ENCODE data around the gene MBD3. TPM values are rescaled to one million over a fixed set of nuclear protein-coding genes. Genes with fewer than 3 reads are reported as not detected.

MBD3 gene
- total RNA-seq, 1 experiment from 2014 or later, result 128 TPM

DNA sequence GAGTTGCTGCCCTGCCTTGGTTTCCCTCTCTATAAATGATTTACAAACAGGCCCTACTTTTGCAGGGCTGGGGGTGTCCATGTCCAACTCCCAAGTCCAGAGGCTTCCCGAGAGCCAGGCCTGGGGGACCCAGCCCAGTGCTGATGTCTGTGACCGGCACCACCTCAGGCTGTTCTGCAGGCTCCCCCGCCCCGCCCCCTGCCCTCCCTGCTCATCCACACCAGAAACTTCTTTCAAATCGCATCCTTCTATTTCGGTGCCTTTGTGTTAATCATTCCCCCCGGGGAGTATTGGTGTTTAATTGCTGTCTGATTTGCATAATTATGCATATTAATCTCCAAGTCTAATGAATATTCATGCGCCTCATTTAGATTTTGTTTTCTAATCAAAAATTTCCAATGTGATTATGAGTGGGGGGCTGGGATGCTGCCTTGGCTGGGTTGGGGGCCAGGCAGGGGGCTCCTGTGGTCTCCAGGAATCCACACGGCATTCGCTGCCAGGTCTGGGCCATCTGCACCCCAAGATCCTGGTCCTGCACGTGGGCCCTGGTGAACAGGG is 40.7 kb upstream of the MBD3 start:
- no peak overlapping the region for H3K27ac ChIP-seq (ENCODE audit: insufficient read length, low read depth, low read length)
- H2BK12ac ChIP-seq (ENCODE audit: insufficient read length, low read depth, low read length), result no peak overlapping the region
- TF ChIP-seq, protein P1, sequence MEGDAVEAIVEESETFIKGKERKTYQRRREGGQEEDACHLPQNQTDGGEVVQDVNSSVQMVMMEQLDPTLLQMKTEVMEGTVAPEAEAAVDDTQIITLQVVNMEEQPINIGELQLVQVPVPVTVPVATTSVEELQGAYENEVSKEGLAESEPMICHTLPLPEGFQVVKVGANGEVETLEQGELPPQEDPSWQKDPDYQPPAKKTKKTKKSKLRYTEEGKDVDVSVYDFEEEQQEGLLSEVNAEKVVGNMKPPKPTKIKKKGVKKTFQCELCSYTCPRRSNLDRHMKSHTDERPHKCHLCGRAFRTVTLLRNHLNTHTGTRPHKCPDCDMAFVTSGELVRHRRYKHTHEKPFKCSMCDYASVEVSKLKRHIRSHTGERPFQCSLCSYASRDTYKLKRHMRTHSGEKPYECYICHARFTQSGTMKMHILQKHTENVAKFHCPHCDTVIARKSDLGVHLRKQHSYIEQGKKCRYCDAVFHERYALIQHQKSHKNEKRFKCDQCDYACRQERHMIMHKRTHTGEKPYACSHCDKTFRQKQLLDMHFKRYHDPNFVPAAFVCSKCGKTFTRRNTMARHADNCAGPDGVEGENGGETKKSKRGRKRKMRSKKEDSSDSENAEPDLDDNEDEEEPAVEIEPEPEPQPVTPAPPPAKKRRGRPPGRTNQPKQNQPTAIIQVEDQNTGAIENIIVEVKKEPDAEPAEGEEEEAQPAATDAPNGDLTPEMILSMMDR (conservative IDR thresholded peaks at IDR 0.05), result no peak
- H2AFZ ChIP-seq (ENCODE audit: low read length), result no peak overlapping the region
- Mint-ChIP-seq H3K27ac (no peak overlapping the region), H3K9me3 (peaks cover 0 to 3% of the 10 kb centered on the region in 2 experiments; a peak in 1 of 5 replicates), H3K36me3 (ENCODE audit: insufficient read depth in 1 of 3, low read depth in 3 of 3) (peaks cover 34 to 63% (median 58%) of the 10 kb centered on the region in 3 experiments), H3K4me3 (no peak overlapping the region), H3K4me1 (no peaks in the 10 kb centered on the region), H3K27me3 (ENCODE audit: low read depth) (no peaks in the 10 kb centered on the region)
- H3T11ph ChIP-seq (ENCODE audit: low read length), result no peak overlapping the region
- no peak overlapping the region for H4K91ac ChIP-seq (ENCODE audit: insufficient read length, low read depth, low read length)
- H3K4ac ChIP-seq (ENCODE audit: low read depth, low read length), result no peak overlapping the region
- no peaks in the 10 kb centered on the region for H3K23me2 ChIP-seq (ENCODE audit: insufficient read length, low read depth, low read length, poor library complexity, severe bottlenecking)
- no peak overlapping the region for H2BK15ac ChIP-seq (ENCODE audit: low read depth, low read length)
- no peaks in the 10 kb centered on the region for H4K20me1 ChIP-seq (ENCODE audit: control insufficient read depth, insufficient read depth, insufficient read length)
- H3K9me3 ChIP-seq (ENCODE audit: control insufficient read depth, low read depth, low read length), result no peaks in the 10 kb centered on the region
- no peaks in the 10 kb centered on the region for H3K27me3 ChIP-seq (ENCODE audit: insufficient read depth, low read length)
- H2BK120ac ChIP-seq (ENCODE audit: low read depth, low read length, poor library complexity, severe bottlenecking), result no peak overlapping the region
- no peaks in the 10 kb centered on the region for H3K4me1 ChIP-seq (ENCODE audit: insufficient read depth, low read length)
- no peak overlapping the region for H3K23ac ChIP-seq (ENCODE audit: insufficient read length, low read depth, low read length)
- no peak overlapping the region for H3K56ac ChIP-seq (ENCODE audit: insufficient read length, low read depth, low read length)
- H3K18ac ChIP-seq (ENCODE audit: insufficient read length, low read depth, low read length), result no peak overlapping the region
- no peak overlapping the region for H4K8ac ChIP-seq (replicated peaks; ENCODE audit: insufficient read length, low read depth, low read length)
- peaks cover 13% of the 10 kb centered on the region for H3K79me1 ChIP-seq (ENCODE audit: insufficient read depth, low read depth, low read length, poor library complexity, severe bottlenecking)
- WGBS (ENCODE audit: extremely low coverage, insufficient read length, low lambda C conversion rate), result no CpG with 5 or more reads among the region's 11 CpGs
- no peak overlapping the region for H4K5ac ChIP-seq (ENCODE audit: insufficient read length, low read depth, low read length)
- peaks cover 2% of the 10 kb centered on the region; the same call in 1 of the 2 replicates for H3K79me2 ChIP-seq (ENCODE audit: insufficient read depth, low read length)
- H3K9ac ChIP-seq (ENCODE audit: extremely low read depth, insufficient read length, low read length), result no peak overlapping the region
- no peak overlapping the region for H3K4me2 ChIP-seq (ENCODE audit: insufficient read depth, insufficient read length, low read length)
- H2AK5ac ChIP-seq (ENCODE audit: insufficient read length, low read length), result no peak overlapping the region
- no peak overlapping the region for H3K14ac ChIP-seq (ENCODE audit: insufficient read depth, low read length)
- H2BK20ac ChIP-seq (ENCODE audit: low read depth, low read length, poor library complexity, severe bottlenecking), result no peak overlapping the region
- no peak overlapping the region for H2BK5ac ChIP-seq (ENCODE audit: insufficient read length, low read length)
- DNase-seq, result no peak

Data from H9 (cell line).